DND-41 (cell line): ENCODE data around the gene SLC17A9.

Source experiments
- EZH2 ChIP-seq: IDR thresholded peaks from 3 replicates; pipeline ENCODE4 v1.6.1; 2012; ENCODE audit warnings: borderline replicate concordance, low read depth, mild to moderate bottlenecking, moderate library complexity, low read length, inconsistent platforms; ENCODE audit not compliant: severe bottlenecking
- TF ChIP-seq, protein P1 (sequence below): IDR thresholded peaks from 2 replicates; pipeline ENCODE4 v1.5.1; 2012; ENCODE audit warnings: borderline replicate concordance, low read length, moderate library complexity, mild to moderate bottlenecking; ENCODE audit not compliant: poor library complexity, severe bottlenecking; ENCODE audit errors: extremely low read depth

DNA sequence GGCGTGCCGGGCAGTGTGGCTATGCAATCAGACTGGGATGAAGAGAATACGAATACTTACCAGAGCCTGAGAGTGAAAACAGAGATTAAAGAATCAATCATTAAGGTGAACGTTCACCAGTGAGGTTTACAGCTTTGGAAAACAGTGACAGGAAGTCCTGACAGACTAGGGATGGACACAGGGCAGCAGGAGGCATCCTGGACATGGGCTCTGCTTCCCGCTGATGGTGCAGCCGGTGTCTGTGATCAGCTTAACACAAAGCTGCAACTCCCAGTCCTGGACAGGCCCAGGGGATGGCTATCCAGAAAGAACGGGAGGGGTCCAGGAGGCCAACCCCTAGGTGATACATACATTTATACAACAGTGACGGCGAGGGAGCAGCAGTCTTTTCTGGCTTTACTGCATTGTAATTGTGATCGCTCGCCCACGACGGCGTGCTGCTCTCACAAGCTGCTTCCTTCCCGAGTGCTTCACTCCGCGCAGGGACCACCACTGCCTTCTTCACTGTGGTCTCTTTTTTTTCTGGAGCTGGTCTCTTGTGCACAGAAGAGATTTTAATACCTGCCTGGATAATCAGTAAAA lies 46.9 kb upstream of the SLC17A9 start:
- TF ChIP-seq, protein P1, sequence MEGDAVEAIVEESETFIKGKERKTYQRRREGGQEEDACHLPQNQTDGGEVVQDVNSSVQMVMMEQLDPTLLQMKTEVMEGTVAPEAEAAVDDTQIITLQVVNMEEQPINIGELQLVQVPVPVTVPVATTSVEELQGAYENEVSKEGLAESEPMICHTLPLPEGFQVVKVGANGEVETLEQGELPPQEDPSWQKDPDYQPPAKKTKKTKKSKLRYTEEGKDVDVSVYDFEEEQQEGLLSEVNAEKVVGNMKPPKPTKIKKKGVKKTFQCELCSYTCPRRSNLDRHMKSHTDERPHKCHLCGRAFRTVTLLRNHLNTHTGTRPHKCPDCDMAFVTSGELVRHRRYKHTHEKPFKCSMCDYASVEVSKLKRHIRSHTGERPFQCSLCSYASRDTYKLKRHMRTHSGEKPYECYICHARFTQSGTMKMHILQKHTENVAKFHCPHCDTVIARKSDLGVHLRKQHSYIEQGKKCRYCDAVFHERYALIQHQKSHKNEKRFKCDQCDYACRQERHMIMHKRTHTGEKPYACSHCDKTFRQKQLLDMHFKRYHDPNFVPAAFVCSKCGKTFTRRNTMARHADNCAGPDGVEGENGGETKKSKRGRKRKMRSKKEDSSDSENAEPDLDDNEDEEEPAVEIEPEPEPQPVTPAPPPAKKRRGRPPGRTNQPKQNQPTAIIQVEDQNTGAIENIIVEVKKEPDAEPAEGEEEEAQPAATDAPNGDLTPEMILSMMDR: no peak
- TF ChIP-seq EZH2: no peak
